ENCODE results near the gene PPP1R14C.

Gene PPP1R14C, protein sequence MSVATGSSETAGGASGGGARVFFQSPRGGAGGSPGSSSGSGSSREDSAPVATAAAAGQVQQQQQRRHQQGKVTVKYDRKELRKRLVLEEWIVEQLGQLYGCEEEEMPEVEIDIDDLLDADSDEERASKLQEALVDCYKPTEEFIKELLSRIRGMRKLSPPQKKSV

DNA sequence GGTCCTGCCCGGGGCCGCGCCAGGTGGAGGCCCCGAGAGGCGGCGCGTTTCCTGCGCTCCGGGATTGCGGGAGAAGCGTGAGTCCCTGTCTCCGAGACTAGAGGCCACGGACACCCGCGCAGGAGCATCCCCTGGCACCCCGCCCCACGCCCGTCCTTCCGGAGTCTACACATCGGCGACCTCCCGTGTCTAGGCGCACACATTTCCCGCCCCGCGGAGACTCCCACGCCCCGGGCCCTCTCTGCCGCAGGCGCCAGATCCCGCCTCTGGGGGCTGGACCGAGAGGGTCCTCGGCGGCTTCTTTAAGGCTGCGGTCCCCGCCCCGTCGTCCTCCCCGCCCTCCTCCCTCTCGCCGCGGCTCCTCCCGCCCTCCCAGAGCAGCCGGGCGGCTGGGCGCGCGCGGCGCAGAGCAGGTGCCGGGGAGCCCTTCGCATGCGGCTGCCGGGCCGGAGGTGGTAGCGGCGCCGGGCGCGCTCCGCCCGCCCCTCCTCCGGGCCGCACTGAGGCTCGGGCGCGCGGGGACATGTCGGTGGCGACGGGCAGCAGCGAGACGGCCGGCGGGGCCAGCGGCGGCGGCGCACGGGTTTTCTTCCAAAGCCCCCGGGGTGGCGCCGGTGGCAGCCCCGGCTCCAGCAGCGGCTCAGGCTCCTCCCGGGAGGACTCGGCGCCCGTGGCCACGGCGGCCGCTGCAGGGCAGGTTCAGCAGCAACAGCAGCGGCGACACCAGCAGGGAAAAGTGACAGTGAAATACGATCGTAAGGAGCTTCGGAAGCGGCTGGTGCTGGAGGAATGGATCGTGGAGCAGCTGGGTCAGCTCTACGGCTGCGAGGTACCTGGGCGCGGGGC is at the start of gene PPP1R14C:
TSS of gene PPP1R14C (plus strand) at position 375 of the 846 bp plus-strand sequence. CDS start at position 524, 149 bp downstream.
- DNase-seq: peak in 42 of 56 donors; percentile 9 to 73 (median 41)

- DNase-seq: peak in 6 of 56 donors; percentile 7 to 24 (median 10)
Measured at GRCh38 chr6:150093397-150093796, 49.4 kb upstream of the PPP1R14C start.

GRCh38 chr6:150098155-150098554 is 44.7 kb upstream of the PPP1R14C start:
- no peak for DNase-seq

GRCh38 chr6:150099546-150099945 is 43.3 kb upstream of the PPP1R14C start:
- no peak for DNase-seq

DNA sequence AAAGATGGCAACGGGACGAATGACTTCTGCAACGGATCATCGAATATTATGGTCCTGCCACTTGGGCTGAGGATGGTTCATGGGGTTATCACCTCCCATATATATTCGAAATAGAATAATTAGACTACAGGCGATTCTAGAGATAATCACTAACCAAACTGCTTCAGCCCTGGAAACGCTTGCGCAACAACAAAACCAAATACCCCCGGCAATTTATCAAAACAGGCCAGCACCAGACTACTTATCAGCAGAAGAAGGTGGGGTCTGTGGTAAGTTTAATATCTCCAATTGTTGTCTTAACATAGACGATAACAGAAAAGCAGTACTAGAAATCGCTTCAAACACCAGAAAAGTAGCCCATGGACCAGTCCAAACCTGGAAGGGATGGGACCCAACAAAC is 42.9 kb upstream of the PPP1R14C start:
- DNase-seq: no peak

DNA sequence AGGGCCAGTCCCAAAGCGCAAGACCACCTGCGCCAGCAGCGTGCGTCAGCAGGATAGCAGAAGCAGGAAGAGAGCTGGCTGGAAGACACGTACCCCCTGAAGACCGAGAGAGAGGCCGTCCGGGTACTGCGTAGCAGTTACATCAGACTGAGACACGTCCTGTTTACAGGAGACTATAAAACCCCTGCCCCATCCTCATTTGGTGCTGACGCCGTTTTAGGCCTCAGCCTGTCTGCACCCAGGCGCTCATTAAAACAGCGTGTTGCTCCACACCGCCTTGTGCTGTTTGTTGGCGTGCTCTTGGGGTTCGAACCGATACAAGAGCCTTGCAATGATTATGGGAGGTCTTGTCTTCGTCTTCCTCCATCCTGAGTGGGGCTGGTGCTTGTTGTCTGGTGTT is 42.1 kb upstream of the PPP1R14C start:
- no peak for DNase-seq

DNA sequence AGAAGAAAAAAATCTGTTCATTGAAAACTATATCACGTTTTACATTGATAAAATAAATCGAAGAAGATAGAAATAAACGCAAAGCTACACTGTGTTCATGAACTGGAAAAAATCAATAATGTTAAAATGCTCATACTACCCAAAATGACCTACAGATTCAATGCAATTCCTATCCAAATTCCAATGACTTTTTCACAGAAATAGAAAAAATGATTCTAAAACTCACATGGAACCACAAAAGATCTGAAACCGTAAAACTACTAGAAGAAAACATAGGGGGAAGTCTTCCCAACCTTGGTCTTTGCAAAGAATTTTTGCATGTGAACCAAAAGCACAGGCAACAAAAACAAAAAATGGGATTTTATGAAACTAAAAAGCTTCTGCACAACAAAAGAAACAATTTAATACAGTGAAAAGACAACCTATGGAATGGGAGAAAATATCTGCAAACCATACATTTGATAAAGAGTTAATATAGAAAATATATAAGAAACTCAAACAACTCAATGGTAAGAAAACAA is 40.0 kb upstream of the PPP1R14C start:
- no peak for DNase-seq

DNA sequence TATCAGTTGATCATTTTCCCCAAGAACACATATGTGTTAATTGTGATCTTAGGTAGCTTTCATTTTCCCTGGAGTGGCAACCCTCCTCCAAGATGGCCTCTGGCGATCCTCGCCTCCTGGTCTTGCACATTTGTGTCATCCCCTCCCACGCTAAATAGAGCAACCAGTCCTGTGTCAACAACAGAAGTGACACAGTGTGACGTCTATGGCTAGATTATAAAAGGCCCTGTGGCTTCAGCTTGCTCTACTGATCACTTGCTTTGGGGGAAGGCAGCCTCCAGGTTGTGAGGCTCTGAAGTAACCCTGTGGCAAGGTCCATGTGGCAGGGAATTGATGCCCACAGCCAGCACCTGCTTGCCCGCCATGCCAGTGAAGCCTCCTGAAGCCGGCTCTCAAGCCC is 30.6 kb upstream of the PPP1R14C start:
- DNase-seq: no peak

DNA sequence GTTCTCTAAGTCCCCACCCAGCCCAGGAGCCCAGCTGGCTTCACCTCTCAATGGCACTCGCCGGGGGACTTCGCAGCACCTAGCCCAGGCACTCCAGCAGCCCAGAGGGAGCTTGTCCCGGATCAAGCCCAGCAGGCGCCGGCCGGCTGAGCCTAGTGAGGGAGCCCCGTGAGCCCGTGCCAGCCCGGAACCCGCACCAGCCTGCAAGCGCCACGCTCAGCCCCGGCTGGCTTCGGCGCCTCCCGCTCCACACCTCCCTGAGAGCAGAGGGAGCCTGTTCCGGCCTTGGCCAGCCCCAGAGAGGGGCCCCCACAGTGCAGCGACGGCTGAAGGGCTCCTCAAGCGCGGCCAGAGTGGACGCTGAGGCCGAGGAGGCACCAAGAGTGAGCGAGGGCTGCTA is 27.1 kb upstream of the PPP1R14C start:
- DNase-seq: no peak

DNA sequence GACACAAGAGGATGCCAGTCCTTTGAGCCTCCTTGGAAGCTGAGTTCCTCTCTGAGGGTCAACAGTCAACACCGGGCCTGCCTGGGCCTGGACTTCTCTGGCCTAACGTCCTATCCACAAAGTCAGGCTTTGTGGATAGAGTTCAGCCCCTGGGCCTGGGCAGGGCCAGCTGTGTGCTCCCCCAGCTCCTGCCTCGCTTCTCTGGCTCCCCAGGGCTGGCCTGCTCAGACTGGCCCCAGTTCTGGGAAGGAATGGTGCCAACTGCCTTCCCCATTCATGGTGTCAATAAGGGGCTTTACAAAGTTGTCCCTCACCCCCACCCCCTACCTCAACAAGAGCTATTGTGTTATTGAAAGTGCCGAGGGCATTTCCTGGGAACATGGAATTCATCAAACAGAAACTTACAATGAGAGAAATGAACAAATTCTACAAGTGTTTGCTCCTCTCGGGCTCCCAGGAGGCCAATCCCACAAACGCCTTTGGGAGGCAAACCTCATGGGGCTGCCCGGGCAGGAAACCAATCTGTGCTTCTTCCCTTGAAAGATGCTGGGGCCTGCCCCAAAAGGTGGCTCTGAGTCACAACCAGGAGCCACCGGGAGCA is 26.5 kb upstream of the PPP1R14C start:
- no peak for DNase-seq

DNA sequence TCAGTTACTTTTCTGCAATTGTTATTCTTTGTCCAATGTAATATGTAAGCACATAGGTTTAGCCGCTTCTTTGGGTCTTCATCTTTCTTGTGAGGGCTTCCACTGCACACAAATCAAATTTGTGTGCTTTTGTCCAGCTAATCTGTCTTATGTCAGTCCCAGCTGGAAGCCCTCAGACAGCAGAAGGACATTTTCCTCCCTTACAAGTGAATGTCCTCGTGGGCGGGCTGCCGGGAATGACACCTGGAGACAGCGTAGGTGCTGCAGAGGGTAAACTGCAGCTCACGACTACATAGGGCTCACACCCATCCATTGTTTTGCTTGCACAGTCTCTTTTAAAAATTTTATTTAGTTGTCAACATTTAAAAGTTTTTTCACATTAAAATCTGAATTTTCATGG is 24.6 kb upstream of the PPP1R14C start:
- no peak for DNase-seq

DNA sequence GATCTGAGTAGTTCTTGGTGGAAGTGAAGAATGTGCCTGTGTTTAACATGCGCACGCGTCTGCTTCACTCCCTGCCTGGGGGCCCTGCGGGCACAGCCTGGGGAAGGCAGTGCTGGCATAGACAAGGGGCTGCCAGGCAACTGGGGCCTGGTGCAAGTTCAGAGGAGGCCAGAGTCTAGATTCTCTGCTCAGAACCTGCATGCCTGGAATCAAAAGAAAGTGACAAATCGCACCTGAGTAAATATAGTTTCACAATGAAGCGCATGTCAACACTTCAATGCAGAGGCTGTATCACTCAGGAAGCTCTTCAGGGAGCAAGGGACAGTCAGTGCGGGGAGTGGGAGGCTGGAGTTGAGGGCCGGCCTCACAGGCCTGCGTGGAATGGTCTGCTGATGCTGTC is 24.2 kb upstream of the PPP1R14C start:
- no peak for DNase-seq

DNA sequence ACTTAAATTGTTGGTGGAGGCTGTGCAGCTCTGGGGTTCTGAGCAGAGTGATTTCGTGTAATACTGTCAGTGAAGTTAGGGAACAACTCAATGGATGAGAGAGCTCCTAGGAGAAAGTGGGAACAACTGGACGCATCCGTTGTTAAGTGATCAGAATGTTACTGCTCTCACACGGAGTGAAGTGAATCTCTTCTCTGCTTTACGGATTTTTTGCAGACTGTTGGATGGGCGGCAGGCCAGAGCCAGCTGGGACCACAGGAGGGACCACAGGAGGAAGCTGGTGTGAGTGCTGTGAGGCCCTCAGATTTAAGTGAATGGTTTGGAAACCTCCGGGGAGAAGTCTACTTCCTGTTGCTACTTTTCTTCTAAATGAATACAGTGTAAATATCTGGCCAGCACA is 23.7 kb upstream of the PPP1R14C start:
- no peak for DNase-seq

- no peak for DNase-seq
Measured at GRCh38 chr6:150123645-150124044, 19.2 kb upstream of the PPP1R14C start.

- DNase-seq: no peak
Measured at GRCh38 chr6:150124235-150124634, 18.6 kb upstream of the PPP1R14C start.

DNA sequence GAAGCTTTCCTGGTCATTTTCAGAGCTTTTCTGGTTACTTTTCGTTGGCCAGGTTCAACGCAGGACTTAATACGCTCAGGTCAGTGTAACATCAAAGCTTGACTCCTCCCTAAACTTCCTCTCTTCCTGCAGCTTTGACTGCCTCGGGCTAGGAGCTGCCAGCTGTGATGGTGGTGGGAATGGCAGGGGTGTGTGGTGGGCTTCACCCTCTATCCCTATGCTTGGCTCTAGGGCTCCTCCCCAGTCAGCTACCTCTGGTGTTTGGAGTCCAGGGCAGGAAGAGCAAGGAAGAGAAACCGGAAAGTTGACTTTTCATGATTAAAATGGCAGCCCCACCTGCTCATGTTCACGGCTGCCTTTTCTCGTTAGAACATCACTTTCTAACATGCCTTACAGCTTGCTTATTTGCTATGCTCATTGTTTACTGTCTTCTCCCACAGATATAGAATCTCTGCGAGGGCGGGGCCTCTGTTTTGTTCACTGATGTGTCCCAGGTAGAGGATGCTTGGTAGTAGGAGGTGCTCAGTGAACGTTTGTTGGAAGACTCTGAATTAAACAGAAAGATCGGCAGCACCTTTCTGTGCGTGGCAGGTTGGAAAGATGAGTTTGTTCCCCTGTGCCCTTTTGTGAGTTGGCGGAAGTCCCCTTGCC is 16.1 kb upstream of the PPP1R14C start:
- DNase-seq: no peak

DNA sequence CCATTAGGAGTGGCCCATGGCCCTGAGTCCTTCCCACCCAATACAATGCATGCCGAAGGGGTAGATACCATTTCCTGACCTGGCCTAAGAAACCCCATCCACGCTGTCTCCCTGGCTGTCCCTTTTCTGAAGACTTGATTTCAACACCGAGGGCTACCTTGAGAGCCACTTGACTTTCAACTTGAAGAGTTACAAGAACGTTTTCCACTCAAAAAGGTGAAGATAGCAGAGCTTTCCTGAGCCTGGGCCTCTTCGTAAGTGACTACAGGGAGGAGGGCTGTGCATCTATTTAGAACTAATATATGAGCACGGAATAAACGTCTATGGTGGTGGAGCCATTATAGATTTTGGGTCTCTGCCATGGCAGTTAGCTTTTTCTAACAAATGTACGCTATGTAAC is 14.4 kb upstream of the PPP1R14C start:
- DNase-seq: no peak

DNA sequence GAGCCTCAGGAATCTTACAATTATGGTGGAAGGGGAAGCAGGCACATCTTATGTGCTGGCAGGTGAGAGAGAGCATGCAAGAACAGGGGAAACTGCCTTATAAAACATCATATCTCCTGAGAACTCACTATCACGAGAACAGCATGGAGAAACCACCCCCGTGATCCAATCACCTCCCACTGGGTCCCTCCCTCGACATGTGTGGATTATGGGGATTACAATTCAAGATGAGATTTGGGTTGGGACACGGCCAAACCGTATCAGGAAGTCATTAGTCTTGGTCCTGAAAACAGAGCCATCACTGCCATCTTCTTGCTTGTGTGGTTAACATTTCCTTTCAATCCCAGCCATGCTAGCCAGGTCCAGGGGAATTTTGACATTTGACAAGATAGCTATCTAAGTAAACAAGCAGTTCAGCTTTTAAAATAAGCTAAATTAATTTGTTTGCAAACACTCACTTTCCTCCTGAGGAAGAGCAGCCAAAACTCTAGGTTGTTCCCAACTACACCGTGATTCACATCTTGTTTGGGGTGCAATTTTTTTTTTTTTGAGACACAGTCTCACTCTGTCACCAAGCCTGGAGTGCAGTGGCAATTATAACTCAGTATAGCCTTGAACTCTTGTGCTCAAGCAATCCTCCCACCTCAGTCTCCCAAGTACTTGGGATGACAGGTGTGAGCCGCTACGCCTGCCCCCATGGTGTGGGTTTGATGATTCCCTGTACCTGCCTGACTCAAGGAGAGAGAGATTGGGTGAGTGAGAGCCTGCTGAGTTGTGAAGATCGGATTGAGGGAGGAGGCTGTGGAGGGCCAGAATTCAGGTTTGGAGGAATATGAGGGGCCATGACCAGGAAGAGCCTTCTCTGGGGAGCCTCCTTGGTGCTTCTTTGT is 13.0 kb upstream of the PPP1R14C start:
- DNase-seq: no peak

- DNase-seq: no peak
Measured at GRCh38 chr6:150133686-150134085, 9.2 kb upstream of the PPP1R14C start.

DNA sequence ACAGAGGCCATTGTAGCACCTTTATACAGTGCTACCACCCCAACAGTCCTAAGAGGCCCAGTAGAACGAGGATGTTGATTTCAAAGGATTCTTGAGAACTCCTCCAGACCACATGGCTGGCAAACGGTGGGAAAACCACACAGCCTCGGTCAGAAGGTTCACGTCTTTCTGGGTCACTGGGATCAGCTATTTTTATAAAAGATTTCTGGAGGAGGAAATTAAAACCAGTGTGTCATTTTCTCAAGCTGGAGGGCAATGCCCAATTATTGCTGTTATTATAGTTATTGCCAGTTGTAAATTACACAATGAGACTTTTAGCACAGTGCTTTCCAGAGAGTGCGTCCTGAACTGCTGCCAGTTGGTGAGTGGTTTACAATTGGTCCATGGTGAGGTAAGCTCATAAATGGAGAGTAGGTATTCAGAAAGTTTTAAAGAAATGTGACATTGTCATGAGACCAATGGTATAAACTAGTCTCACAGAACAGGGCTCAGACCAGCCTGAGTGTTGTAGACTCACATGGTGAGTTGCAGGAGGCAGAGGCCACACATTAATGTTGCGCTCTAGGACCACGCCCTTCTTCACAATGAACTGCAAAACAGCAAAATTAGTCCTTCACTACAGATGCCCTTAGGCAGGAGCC is 8.4 kb upstream of the PPP1R14C start:
- DNase-seq: no peak
